Thoracic aorta (tissue), 2 donors: ENCODE results near the gene LYPD6. TPM values are rescaled to one million over a fixed set of nuclear protein-coding genes. Genes with fewer than 3 reads are reported as not detected.

Source experiments
- ATAC-seq: fragments of 150-250 bp; one replicate; pipeline ENCODE4 v1.8.0; 2017; ENCODE audit warnings: low read depth; ENCODE audit not compliant: insufficient number of reproducible peaks, low FRiP score
- DNase-seq: peaks from one replicate; pipeline ENCODE4 v3.0.0-alpha.2; 2020; ENCODE audit warnings: low spot score
- H3K27ac ChIP-seq, 2 donors: fragments of 200-600 bp; sonication (generic); 1 replicate in 1 of 2; 2 replicates in 1 of 2; pipeline ENCODE4 v1.5.1; 2016; ENCODE audit warnings: mild to moderate bottlenecking in 2 of 2, moderate library complexity in 2 of 2
- H3K27me3 ChIP-seq: fragments of 200-600 bp; sonication (generic); replicated peaks from 2 replicates; pipeline ENCODE4 v1.6.0; 2016; ENCODE audit warnings: mild to moderate bottlenecking; ENCODE audit not compliant: insufficient read depth
- H3K36me3 ChIP-seq: fragments of 200-600 bp; sonication (generic); one replicate; pipeline ENCODE4 v1.5.1; 2016
- H3K4me1 ChIP-seq, 2 donors: fragments of 200-600 bp; sonication (generic); 1 replicate in 1 of 2; 2 replicates in 1 of 2; pipeline versions ENCODE4 v1.5.1 to v1.6.0; 2016; ENCODE audit warnings: low read depth in 2 of 2, mild to moderate bottlenecking in 1 of 2; ENCODE audit not compliant: control insufficient read depth in 1 of 2
- H3K4me3 ChIP-seq: fragments of 200-600 bp; sonication (generic); 2 replicates; pipeline ENCODE4 v1.5.1; 2016; ENCODE audit warnings: mild to moderate bottlenecking
- H3K9me3 ChIP-seq: fragments of 200-600 bp; sonication (generic); 2 replicates; pipeline ENCODE4 v1.5.1; 2016
- CTCF ChIP-seq: fragments of 200-600 bp; sonication (generic); IDR thresholded peaks from one replicate; pipeline ENCODE4 v1.5.1; 2019; ENCODE audit warnings: antibody characterized with exemption
- total RNA-seq, 2 donors: library from RNA; depleted of rRNA; stranded (reverse); fragments of >200 nt; gene quantifications; one replicate each; pipeline versions ENCODE4 v1.1.0 to v1.2.3, GENCODE V29; 2016

The LYPD6 gene
- total RNA-seq, 2 donors from 2014 or later, result 0.27 to 0.28 TPM

DNA sequence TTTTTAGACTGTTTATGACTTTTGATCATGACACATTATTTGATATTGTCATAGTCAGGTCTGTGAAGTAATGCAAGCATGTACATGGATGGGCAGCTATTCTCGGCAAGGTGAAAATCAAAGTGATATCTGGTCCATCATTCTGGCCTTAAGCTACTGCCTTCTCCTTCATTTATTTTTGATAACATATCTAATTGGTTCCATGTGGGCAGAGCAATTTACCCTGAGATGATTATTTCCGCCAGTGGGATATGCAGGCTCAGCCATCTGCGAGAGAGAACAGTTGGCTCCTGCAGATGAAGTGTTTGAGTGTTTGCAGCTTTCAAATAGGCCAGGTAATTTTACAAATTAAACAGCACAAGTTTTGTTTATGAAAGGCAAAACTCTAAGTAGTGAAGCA lies 116.4 kb downstream of the LYPD6 start:
- no peaks in the 10 kb centered on the region for H3K36me3 ChIP-seq
- H3K4me1 ChIP-seq, result no peaks in the 10 kb centered on the region
- no peak overlapping the region for H3K4me3 ChIP-seq
- no peak overlapping the region for H3K27ac ChIP-seq
- DNase-seq (no peak), ATAC-seq (no peak)
- no peak for TF ChIP-seq CTCF
- no peaks in the 10 kb centered on the region for H3K9me3 ChIP-seq
- no peaks in the 10 kb centered on the region for H3K27me3 ChIP-seq

DNA sequence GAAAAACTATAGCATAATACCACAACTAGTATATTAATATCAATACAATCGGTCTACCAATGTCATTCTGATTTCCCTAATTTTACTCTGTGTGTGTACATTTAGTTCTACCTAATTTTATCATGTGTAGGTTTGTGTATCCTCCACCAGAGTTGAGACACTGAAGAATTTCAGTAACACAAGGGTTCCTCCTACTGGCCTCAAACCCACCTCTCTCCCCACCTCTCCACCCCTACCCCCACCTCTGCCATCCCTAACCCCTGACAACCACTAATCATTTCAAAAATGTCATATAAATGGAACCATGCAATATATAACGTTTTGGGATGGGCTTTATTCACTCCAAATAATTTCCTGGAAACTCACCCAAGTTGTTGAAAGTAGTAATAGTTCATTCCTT lies 117.9 kb downstream of the LYPD6 start:
- no peak for DNase-seq
- H3K27me3 ChIP-seq, result no peaks in the 10 kb centered on the region
- no peak for TF ChIP-seq CTCF
- no peak overlapping the region for H3K27ac ChIP-seq
- no peak for ATAC-seq
- H3K36me3 ChIP-seq, result no peaks in the 10 kb centered on the region
- no peak overlapping the region for H3K4me3 ChIP-seq
- H3K4me1 ChIP-seq, result no peaks in the 10 kb centered on the region
- H3K9me3 ChIP-seq, result no peaks in the 10 kb centered on the region

- no peak for TF ChIP-seq CTCF
- H3K4me1 ChIP-seq, result no peaks in the 10 kb centered on the region
- H3K9me3 ChIP-seq, result no peaks in the 10 kb centered on the region
- no peaks in the 10 kb centered on the region for H3K36me3 ChIP-seq
- ATAC-seq (no peak), DNase-seq (no peak)
- H3K27ac ChIP-seq, result no peak overlapping the region
- H3K4me3 ChIP-seq, result no peak overlapping the region
- no peaks in the 10 kb centered on the region for H3K27me3 ChIP-seq
These were observed 118.6 kb downstream of the LYPD6 start for GRCh38 chr2:149449017-149449416.

DNA sequence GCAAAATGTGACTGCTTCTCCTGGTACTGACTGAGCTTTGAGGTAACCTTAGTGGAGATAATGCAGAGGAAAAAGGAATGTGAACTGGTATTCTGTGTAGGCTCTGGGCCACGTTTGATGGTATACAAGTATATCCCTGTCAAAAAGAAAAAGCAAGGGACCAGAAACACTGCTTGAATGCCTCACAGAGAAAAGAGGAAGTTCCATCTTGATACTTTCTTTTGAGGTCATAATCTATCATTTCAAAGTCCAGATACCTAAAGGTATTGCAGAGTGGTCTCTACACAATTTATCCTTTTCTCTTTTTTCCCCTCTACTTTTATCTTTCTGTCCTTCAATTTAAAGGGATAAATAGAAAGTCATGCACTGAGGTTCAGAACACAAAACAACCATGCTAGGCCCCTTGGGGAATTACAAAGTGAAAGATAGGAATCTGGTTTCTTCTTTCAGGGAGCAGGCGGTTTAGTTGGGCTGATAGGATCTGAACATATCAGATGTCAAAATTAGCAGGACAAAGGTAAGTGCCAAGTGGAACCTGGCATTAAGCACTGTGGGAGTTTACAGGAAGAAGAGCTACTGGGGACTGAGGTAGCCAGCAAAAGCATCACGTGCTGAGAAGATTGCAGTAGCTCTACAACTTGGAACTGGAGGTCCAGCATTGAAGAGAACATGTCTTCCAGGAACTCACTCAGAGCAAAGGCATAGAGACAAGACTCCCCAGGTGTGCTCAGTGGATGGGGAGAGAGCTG lies 121.2 kb downstream of the LYPD6 start:
- Histone ChIP-seq H3K27ac (no peak overlapping the region), H3K9me3 (no peaks in the 10 kb centered on the region), H3K36me3 (no peaks in the 10 kb centered on the region), H3K4me1 (no peaks in the 10 kb centered on the region), H3K4me3 (no peak overlapping the region), H3K27me3 (no peaks in the 10 kb centered on the region)
- ATAC-seq (no peak), DNase-seq (no peak)
- no peak for TF ChIP-seq CTCF

DNA sequence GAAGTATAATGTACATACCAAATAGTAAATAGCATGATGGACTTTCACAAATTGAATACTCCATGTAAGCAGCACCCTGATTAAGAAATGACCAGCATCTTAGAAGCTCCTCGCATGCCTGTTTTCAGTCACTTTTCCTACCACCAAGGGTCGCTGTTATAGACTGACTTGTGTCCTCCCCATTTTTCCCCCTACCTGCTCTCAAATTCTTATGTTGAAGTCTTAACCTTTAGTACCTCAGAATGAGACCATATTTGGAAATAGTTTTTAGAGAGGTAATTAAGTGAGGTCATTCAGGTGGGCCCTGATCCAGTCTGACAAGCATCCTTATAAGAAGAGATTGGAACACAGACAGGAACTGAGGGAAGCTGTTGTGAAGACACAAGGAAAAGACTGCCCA lies 125.9 kb downstream of the LYPD6 start:
- Histone ChIP-seq H3K9me3 (no peaks in the 10 kb centered on the region), H3K4me1 (no peaks in the 10 kb centered on the region), H3K4me3 (no peak overlapping the region), H3K27me3 (no peaks in the 10 kb centered on the region), H3K36me3 (no peaks in the 10 kb centered on the region), H3K27ac (no peak overlapping the region)
- no peak for TF ChIP-seq CTCF
- ATAC-seq (no peak), DNase-seq (no peak)
